SJSA1 (cell line): ENCODE results near the gene TMEM154. TPM values are rescaled to one million over a fixed set of nuclear protein-coding genes. Genes with fewer than 3 reads are reported as not detected.

ENCODE experiments used
- DNase-seq, 2 experiments: peaks; one replicate each; pipeline ENCODE4 v3.0.0-alpha.2; 2015 to 2020; ENCODE audit warnings: low spot score in 2 of 2, low read depth in 1 of 2
- H3K27ac ChIP-seq: fragments of 250-450 bp; sonication (Bioruptor Pico); 2 replicates; pipeline ENCODE4 v1.5.1; 2020; ENCODE audit warnings: mild to moderate bottlenecking, moderate library complexity
- H3K27me3 ChIP-seq: fragments of 250-450 bp; sonication (Bioruptor Pico); replicated peaks from 2 replicates; pipeline ENCODE4 v1.5.1; 2020; ENCODE audit warnings: mild to moderate bottlenecking, moderate library complexity
- H3K36me3 ChIP-seq: fragments of 250-450 bp; sonication (Bioruptor Pico); 2 replicates; pipeline ENCODE4 v1.5.1; 2020; ENCODE audit warnings: mild to moderate bottlenecking
- H3K4me1 ChIP-seq: fragments of 250-450 bp; sonication (Bioruptor Pico); replicated peaks from 2 replicates; pipeline ENCODE4 v1.6.1; 2021; ENCODE audit warnings: mild to moderate bottlenecking
- H3K4me3 ChIP-seq: fragments of 250-450 bp; sonication (Bioruptor Pico); 2 replicates; pipeline ENCODE4 v1.5.1; 2020; ENCODE audit warnings: mild to moderate bottlenecking
- H3K9me3 ChIP-seq: fragments of 250-450 bp; sonication (Bioruptor Pico); replicated peaks from 2 replicates; pipeline ENCODE4 v1.5.1; 2020; ENCODE audit warnings: mild to moderate bottlenecking
- total RNA-seq: library from RNA; depleted of rRNA; stranded (reverse); fragments of >200 nt; shearing (Covaris generic); gene quantifications from 2 replicates; pipeline ENCODE4 v1.2.3, GENCODE V29; 2014

The TMEM154 gene
- total RNA-seq, 1 experiment from 2014 or later: 0.37 TPM

DNA sequence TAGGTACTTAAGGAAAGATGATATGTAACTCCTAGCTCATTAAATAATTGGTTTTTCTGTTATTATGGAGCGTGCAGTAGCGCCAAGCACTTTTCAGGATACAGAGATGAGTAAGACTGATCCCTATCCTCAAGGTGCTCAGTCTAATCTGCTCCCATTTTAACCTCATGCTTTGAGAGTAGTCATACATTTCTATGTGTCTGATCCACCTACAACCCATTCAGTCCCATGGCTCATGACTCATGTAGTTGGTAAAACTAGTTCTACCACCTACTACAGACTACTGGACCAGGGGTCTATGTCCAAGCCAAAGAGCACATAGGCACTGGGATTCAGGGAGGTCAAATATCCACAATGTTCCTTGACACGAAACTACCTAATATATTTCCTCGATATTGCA lies 60.8 kb downstream of the TMEM154 start:
- H3K27me3 ChIP-seq: peaks cover 7% of the 10 kb centered on the region; the same call in 1 of the 2 replicates
- H3K9me3 ChIP-seq: no peaks in the 10 kb centered on the region
- H3K27ac ChIP-seq: no peak overlapping the region
- no peaks in the 10 kb centered on the region for H3K36me3 ChIP-seq
- no peak overlapping the region for H3K4me3 ChIP-seq
- H3K4me1 ChIP-seq: no peaks in the 10 kb centered on the region
- no peak for DNase-seq

DNA sequence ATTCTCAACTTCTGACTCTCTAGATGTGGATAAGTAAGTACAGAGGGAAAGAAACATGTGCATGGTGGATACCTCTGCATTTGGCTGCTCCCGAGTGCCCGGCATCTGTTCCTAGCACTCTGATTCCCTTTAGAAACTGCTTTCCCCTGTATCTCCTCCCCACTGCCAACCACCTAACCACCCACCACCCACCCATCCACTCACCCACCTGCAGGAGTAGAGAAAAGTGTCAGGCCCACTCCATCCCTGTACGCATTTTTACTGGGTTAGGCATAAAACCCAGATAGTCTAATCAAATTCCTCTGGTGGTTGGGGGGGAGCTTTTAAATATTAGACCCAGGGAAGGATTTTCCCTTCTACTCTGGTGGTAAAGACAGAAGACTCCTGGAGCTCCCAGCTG lies 63.0 kb downstream of the TMEM154 start:
- Histone ChIP-seq H3K27ac (no peak overlapping the region), H3K4me1 (no peaks in the 10 kb centered on the region), H3K36me3 (no peaks in the 10 kb centered on the region), H3K9me3 (no peaks in the 10 kb centered on the region), H3K4me3 (no peak overlapping the region), H3K27me3 (peaks cover 7% of the 10 kb centered on the region; the same call in 1 of the 2 replicates)
- DNase-seq: no peak

DNA sequence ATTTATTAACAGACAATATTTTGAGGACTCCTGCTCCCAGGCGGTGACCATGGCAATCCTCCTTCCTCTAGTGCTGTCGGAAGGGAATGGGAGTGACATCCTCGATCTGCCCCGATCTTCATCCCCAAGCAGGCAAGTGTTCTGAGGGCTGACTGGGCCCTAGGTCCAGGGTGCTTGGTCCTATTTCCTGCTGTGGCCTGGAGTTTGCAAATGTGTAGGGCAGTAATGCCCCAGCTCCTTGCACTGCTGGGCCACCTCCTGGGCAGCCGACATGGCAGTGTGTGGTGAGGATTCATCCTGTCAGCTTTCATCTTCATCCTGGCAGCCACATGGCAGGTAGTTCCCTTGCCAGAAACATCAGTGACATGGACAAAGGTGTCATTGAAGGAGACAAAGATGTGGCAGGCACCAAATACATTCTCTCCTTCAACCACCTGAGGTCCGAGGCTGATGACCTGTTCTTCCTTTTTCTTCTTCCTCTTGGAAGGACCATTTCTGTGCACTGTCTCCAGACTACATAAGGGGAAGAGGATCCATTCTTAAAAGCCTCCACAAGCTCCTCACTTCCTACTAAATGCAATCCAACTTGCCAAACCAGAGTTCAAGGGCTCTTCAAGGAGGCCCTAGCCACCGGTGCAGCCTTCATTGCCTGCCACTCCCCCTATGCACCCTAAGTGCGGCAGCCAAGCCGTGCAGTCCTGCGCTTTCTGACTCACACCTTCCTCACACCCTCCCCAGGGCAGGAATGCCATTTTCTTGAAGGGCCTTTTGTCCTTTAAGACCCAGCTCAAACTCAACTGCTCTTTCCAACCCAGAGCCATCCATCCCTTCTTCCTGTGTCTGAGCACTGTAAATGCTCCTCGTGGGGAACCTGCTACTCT lies 65.7 kb downstream of the TMEM154 start:
- Histone ChIP-seq H3K9me3 (no peaks in the 10 kb centered on the region), H3K27me3 (peaks cover 11% of the 10 kb centered on the region), H3K4me1 (no peaks in the 10 kb centered on the region), H3K36me3 (no peaks in the 10 kb centered on the region), H3K27ac (no peak overlapping the region), H3K4me3 (no peak overlapping the region)
- no peak for DNase-seq

DNA sequence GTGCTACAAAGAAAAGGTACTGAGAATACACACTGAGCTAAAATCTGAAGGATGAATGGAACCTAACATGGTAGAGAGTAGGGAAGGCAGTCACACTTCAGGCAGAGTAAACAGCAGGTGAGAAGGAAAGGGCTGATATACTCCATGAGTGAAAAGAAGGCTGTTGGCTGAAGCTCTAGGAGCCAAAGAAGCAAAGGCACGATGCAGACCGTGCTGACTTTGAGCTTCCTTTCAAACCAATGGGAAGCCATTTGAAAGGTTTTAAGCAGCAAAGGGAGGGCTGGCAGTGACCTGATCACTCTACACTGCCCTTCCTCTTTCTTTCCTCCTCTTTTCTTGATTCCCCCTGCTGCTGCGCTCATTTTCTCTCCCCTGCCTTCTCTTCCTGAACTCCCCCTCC lies 66.4 kb downstream of the TMEM154 start:
- no peak overlapping the region for H3K27ac ChIP-seq
- H3K4me1 ChIP-seq: no peaks in the 10 kb centered on the region
- H3K4me3 ChIP-seq: no peak overlapping the region
- no peaks in the 10 kb centered on the region for H3K36me3 ChIP-seq
- H3K27me3 ChIP-seq: peaks cover 11% of the 10 kb centered on the region
- DNase-seq: no peak
- no peaks in the 10 kb centered on the region for H3K9me3 ChIP-seq

DNA sequence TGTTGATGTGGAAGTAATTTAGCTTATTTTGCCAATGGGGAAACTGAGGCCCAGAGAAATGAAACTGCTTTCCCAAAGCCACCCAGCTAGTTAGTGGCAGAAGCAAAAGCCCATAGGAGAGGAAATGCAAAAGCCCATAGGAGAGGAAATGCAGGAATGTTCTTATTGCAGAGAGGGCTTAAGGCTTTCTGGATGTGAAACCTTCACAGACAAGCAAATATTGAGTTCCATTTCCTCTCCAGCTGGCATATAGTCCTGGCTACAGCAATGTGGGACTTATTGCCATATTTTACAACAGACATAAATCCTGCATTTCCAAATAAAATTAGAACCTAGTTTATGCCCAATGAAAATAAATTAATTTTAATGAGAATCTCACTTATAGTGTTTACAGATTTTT lies 69.7 kb downstream of the TMEM154 start:
- Histone ChIP-seq H3K4me3 (no peak overlapping the region), H3K27ac (no peak overlapping the region)

DNA sequence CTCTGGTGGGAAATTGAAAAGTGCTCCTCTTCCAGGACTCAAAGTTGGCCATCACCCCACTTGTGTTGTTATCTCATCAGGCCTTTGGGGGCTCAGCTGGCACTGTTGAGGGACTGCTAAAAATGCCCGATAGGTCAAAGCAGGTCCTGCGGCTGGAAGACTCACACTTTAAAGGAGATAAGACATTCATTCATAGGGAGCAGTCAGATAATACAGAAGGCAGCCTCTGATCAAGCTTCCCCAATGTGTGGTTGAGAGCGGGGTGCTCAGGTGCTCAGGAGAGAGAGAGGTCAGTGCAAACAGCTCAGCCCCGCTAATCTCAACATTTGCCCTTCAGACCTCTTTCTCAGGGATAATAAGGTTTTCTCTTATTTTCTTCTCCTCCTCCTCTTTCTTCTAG lies 70.3 kb downstream of the TMEM154 start:
- Histone ChIP-seq H3K27ac (no peak overlapping the region), H3K36me3 (no peaks in the 10 kb centered on the region), H3K4me1 (no peaks in the 10 kb centered on the region; the same call in 1 of the 2 replicates), H3K27me3 (peaks cover 7% of the 10 kb centered on the region), H3K9me3 (no peaks in the 10 kb centered on the region), H3K4me3 (no peak overlapping the region)
- DNase-seq: no peak

More for the DNA sequence above, 69.7 kb downstream of the TMEM154 start:
- H3K4me1 ChIP-seq: no peaks in the 10 kb centered on the region; the same call in 1 of the 2 replicates
- no peaks in the 10 kb centered on the region for H3K9me3 ChIP-seq
- no peak for DNase-seq
- no peaks in the 10 kb centered on the region for H3K36me3 ChIP-seq
- H3K27me3 ChIP-seq: peaks cover 7% of the 10 kb centered on the region

DNA sequence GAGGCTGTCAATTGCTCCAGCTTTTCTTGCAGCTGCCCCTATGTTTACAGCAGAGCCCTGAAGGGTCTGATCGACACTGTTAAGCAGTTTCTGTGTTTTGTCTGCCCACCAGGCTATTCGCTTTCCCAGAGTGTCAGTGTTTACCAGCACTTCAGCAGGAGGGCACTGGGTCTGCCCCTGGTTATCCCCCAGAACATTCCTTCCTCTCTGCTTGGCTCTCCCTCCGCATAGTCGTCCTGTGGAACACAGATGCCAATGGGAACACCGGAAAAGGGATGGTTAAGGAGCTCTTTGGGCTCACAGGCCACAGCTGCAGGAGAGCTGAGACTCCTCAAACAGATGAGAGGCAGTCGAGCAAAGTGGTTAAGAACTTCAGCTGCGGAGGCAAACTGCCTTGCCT lies 72.6 kb downstream of the TMEM154 start:
- Histone ChIP-seq H3K9me3 (no peaks in the 10 kb centered on the region), H3K27me3 (peaks cover 7% of the 10 kb centered on the region; the same call in 1 of the 2 replicates), H3K4me1 (no peaks in the 10 kb centered on the region; the same call in 1 of the 2 replicates), H3K4me3 (no peak overlapping the region), H3K36me3 (no peaks in the 10 kb centered on the region), H3K27ac (no peak overlapping the region)
- DNase-seq: no peak

DNA sequence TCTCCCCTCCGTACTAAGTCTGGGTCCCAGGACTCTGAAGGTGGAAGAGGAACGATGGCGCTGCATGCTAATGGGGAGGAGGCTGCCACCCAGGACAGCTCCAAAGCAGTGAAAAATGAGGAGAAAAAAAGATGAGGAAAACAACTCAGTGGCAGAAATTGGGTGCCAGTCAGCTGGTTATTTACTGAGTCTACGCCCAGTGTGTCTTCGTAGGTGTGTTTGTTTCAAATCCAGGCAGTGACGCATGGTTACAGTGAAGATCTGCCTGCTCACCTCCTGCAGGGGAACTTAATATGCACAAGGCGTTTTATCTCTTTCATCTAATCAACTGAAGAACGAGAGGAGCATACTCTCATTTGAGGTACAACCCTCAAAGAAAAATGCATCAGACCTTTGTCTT lies 73.0 kb downstream of the TMEM154 start:
- Histone ChIP-seq H3K4me3 (no peak overlapping the region), H3K36me3 (no peaks in the 10 kb centered on the region), H3K9me3 (no peaks in the 10 kb centered on the region), H3K27me3 (peaks cover 7% of the 10 kb centered on the region; the same call in 1 of the 2 replicates), H3K27ac (no peak overlapping the region), H3K4me1 (no peaks in the 10 kb centered on the region; the same call in 1 of the 2 replicates)
- no peak for DNase-seq

DNA sequence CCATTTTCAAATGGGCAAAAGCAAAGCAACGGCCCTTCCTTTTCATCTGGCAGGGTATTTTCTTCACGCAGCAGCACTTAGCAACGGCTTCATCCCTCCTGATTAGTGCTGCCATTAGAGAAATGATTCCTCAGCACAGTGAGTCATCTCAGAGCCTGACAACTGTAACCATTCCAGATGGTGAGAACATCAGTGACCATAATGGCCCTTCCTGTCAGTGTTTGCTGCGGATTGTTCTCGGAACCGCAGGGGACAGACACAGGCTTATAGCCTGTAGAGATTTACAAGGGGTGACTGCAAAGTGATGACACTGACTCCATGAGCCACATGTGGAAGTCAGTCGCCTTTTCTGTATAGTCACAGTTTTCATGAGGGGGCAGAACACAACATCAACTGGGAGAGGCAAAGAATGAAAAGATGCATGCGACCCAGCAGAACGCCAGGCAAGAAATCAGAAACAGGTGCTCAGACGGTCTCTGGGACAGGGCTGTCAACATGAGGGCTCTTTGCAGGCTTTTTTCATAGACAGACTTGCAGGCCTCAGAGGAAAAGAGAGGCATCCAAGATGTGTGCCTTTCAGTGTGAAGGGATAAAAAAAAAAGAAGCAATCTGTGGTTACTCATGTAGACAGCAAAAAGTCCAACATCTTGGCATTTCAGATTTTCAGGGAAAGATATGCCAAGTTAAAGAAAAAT lies 74.0 kb downstream of the TMEM154 start:
- H3K27ac ChIP-seq: no peak overlapping the region
- H3K27me3 ChIP-seq: peaks cover 7% of the 10 kb centered on the region; the same call in 1 of the 2 replicates
- no peak overlapping the region for H3K4me3 ChIP-seq
- DNase-seq: no peak
- no peaks in the 10 kb centered on the region for H3K9me3 ChIP-seq
- H3K36me3 ChIP-seq: no peaks in the 10 kb centered on the region
- H3K4me1 ChIP-seq: no peaks in the 10 kb centered on the region; the same call in 1 of the 2 replicates

DNA sequence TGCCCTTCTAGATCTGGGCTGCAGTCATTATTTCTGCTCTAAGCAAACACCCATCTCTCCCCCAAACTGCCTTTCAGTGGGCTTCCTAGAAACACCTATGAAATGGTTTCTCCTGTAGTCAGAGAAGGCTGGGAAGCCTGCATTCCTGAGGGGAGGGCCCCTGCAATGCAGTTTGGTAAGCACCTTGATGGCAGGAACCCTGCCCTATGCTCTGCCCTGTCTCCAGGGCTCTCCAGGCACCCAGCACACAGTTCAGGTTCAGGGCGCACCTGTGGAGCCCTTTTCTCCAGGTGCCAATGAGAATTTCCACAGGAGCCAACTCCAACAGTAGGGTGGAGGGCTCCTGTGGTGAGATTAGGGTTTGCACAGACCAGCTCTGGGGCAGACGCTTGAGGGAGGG lies 74.8 kb downstream of the TMEM154 start:
- no peak for DNase-seq

DNA sequence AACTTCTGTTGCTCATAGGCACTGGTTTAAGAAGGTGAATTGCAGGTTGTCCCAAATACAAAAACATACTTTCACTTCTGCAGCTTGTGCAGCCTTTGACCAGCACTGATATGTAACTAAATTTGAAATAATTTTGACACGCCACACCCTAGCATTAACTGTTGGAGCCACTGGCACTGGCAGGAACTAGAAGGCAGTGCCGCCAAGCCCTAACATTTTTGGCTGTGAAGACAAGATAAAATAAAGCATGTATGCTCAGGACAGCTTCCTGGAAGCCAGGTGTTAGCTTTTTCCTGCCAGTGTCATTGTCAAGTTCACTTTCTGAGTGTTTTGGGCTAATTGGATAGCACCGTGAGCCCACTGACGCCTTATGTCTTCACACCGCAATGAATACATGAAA lies 78.6 kb downstream of the TMEM154 start:
- H3K4me1 ChIP-seq: no peaks in the 10 kb centered on the region; the same call in 1 of the 2 replicates
- no peaks in the 10 kb centered on the region for H3K27me3 ChIP-seq
- no peak for DNase-seq
- no peak overlapping the region for H3K4me3 ChIP-seq
- no peak overlapping the region for H3K27ac ChIP-seq
- H3K9me3 ChIP-seq: no peaks in the 10 kb centered on the region
- no peaks in the 10 kb centered on the region for H3K36me3 ChIP-seq

More for the DNA sequence above, 74.8 kb downstream of the TMEM154 start:
- H3K27ac ChIP-seq: no peak overlapping the region
- no peaks in the 10 kb centered on the region for H3K36me3 ChIP-seq
- no peaks in the 10 kb centered on the region; the same call in 1 of the 2 replicates for H3K4me1 ChIP-seq
- H3K9me3 ChIP-seq: no peaks in the 10 kb centered on the region
- no peak overlapping the region for H3K4me3 ChIP-seq
- peaks cover 5% of the 10 kb centered on the region; the same call in 1 of the 2 replicates for H3K27me3 ChIP-seq

DNA sequence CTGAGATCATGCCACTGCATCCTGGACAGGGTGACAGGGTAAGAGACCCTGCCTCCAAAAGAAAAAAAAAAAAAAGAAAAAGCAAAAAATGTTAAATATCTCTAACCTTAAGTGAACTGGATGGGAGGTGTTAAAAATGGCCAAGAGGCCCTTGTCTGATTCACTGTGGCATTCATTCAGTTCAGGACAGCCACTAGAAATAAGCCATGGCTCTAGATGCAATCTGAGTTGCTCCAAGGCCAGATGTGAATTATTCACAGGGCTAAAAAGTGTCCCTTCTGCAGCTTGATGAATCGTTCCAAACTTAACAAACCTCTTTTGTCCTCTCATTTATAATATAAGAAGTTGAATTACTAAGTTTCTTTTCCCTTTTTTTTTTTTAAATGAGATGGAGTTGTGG lies 80.2 kb downstream of the TMEM154 start:
- no peaks in the 10 kb centered on the region for H3K9me3 ChIP-seq
- no peak overlapping the region for H3K27ac ChIP-seq
- H3K36me3 ChIP-seq: no peaks in the 10 kb centered on the region
- no peak for DNase-seq
- no peak overlapping the region for H3K4me3 ChIP-seq
- H3K27me3 ChIP-seq: no peaks in the 10 kb centered on the region
- no peaks in the 10 kb centered on the region for H3K4me1 ChIP-seq

DNA sequence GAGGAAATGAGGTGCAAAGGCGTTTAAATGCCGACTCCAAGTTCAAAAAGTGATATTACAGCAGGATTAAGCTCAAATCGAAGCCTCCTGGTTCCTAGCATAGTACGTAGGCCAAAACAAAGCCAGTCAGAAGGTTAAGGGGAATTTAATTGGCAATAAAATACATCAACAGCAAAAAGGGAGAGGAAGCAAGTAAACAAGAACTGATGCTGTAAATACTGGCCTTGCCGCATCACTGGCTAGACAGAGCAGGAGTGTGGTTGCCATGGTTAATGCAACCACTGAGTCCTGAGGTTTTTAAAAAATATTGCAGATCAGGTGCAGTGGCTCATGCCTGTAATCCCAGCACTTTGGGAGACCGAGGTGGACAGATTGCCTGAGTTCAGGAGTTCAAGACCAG lies 80.7 kb downstream of the TMEM154 start:
- no peak overlapping the region for H3K27ac ChIP-seq
- no peak for DNase-seq
- no peak overlapping the region for H3K4me3 ChIP-seq
- H3K36me3 ChIP-seq: no peaks in the 10 kb centered on the region
- 0 out of 2 replicates have a peak, but pooled peaks cover 1% of the 10 kb centered on the region for H3K27me3 ChIP-seq
- H3K4me1 ChIP-seq: no peaks in the 10 kb centered on the region
- H3K9me3 ChIP-seq: no peaks in the 10 kb centered on the region

DNA sequence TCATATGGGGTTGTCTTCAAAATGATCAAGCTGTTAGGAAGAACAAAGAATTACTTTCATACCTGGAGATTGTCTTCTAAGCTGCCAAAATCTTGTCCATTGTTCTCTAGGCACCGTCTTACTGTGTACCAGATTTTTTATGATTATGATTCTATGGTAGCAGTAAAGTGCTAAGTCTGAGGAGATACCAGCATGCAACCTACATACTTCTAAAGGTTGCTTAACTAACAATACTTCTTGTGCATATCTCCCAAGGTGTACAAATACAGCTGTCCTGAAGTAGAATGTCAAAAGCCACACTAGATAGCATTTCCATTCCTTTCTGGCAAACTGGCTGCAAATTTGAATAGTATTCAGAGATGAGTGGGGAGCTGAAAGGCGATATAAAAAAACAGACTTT lies 81.3 kb downstream of the TMEM154 start:
- H3K27me3 ChIP-seq: 0 out of 2 replicates have a peak, but pooled peaks cover 4% of the 10 kb centered on the region
- H3K4me3 ChIP-seq: no peak overlapping the region
- DNase-seq: no peak
- H3K36me3 ChIP-seq: no peaks in the 10 kb centered on the region
- H3K4me1 ChIP-seq: no peaks in the 10 kb centered on the region
- no peaks in the 10 kb centered on the region for H3K9me3 ChIP-seq
- H3K27ac ChIP-seq: no peak overlapping the region
